Neuronal stem cell (in vitro differentiated cells): ENCODE measurements around the gene DOCK3.

ENCODE experiments used
- DNase-seq: peaks from one replicate; pipeline ENCODE4 v3.0.0-alpha.2; 2013; ENCODE audit warnings: low spot score
- H2AFZ ChIP-seq: one replicate; pipeline ENCODE4 v1.6.1; 2013; ENCODE audit warnings: mild to moderate bottlenecking, low read length, inconsistent platforms
- H2AK5ac ChIP-seq: 2 replicates; pipeline ENCODE4 v1.6.1; 2013; ENCODE audit warnings: low read depth, mild to moderate bottlenecking, inconsistent platforms, low read length, moderate library complexity, mixed read lengths
- H2BK120ac ChIP-seq: 2 replicates; pipeline ENCODE4 v1.6.1; 2013; ENCODE audit warnings: low read depth, mild to moderate bottlenecking, inconsistent platforms, low read length, moderate library complexity, mixed read lengths
- H2BK12ac ChIP-seq: one replicate; pipeline ENCODE4 v1.6.1; 2013; ENCODE audit warnings: low read length, inconsistent platforms
- H2BK15ac ChIP-seq: 2 replicates; pipeline ENCODE4 v1.6.1; 2013; ENCODE audit warnings: mild to moderate bottlenecking, low read length, inconsistent platforms, mixed read lengths
- H2BK5ac ChIP-seq: one replicate; pipeline ENCODE4 v1.6.1; 2013; ENCODE audit warnings: inconsistent platforms, mild to moderate bottlenecking, low read length, moderate library complexity
- H3K14ac ChIP-seq: one replicate; pipeline ENCODE4 v1.6.1; 2013; ENCODE audit warnings: low read length, inconsistent platforms
- H3K18ac ChIP-seq: 2 replicates; pipeline ENCODE4 v1.6.1; 2013; ENCODE audit warnings: low read length, inconsistent platforms
- H3K23ac ChIP-seq: 2 replicates; pipeline ENCODE4 v1.6.1; 2013; ENCODE audit warnings: low read depth, mild to moderate bottlenecking, mixed read lengths, low read length, inconsistent platforms; ENCODE audit not compliant: poor library complexity
- H3K27ac ChIP-seq: replicated peaks from 3 replicates; pipeline ENCODE4 v1.5.1; 2013; ENCODE audit warnings: low read length, inconsistent platforms
- H3K27me3 ChIP-seq, 3 experiments: 2 replicates each; pipeline ENCODE4 v1.6.1; 2013; ENCODE audit warnings: low read length in 3 of 3, mild to moderate bottlenecking in 2 of 3, inconsistent platforms in 1 of 3, low read depth in 1 of 3, mixed read lengths in 1 of 3, moderate library complexity in 1 of 3; ENCODE audit not compliant: control insufficient read depth in 3 of 3, insufficient read depth in 3 of 3
- H3K36me3 ChIP-seq, 2 donors: replicated peaks in 1 of 2; 2 replicates each; pipeline ENCODE4 v1.6.1; 2013; ENCODE audit warnings: low read length in 2 of 2; ENCODE audit not compliant: control insufficient read depth in 2 of 2, insufficient read depth in 2 of 2
- H3K4ac ChIP-seq: 2 replicates; pipeline ENCODE4 v1.6.1; 2013; ENCODE audit warnings: inconsistent platforms, mild to moderate bottlenecking, low read length, moderate library complexity
- H3K4me1 ChIP-seq, 2 donors: 1 replicate in 1 of 2; 2 replicates in 1 of 2; pipeline ENCODE4 v1.6.1; 2013; ENCODE audit warnings: low read length in 2 of 2, low read depth in 1 of 2; ENCODE audit not compliant: control insufficient read depth in 2 of 2, insufficient read depth in 1 of 2
- H3K4me2 ChIP-seq: one replicate; pipeline ENCODE4 v1.6.1; 2013; ENCODE audit warnings: mild to moderate bottlenecking, low read length, inconsistent platforms; ENCODE audit not compliant: insufficient read depth, poor library complexity, severe bottlenecking
- H3K4me3 ChIP-seq, 2 donors: 2 replicates each; pipeline ENCODE4 v1.5.1; 2013; ENCODE audit warnings: low read length in 2 of 2, mild to moderate bottlenecking in 2 of 2, inconsistent platforms in 1 of 2, moderate library complexity in 1 of 2
- H3K79me1 ChIP-seq: one replicate; pipeline ENCODE4 v1.6.1; 2013; ENCODE audit warnings: low read depth, mild to moderate bottlenecking, inconsistent platforms, low read length, moderate library complexity
- H3K9ac ChIP-seq: one replicate; pipeline ENCODE4 v1.6.1; 2013; ENCODE audit warnings: mild to moderate bottlenecking, low read depth, low read length, inconsistent platforms; ENCODE audit not compliant: poor library complexity
- H3K9me3 ChIP-seq, 2 donors: replicated peaks in 1 of 2; 2 replicates each; pipeline versions ENCODE3 to v1.6.1; 2013; ENCODE audit warnings: low read length in 2 of 2, mild to moderate bottlenecking in 2 of 2, inconsistent platforms in 1 of 2, low read depth in 1 of 2, mixed read lengths in 1 of 2, moderate library complexity in 1 of 2; ENCODE audit not compliant: control insufficient read depth in 2 of 2, insufficient read depth in 1 of 2
- H4K8ac ChIP-seq: one replicate; pipeline ENCODE4 v1.6.1; 2013; ENCODE audit warnings: low read depth, mild to moderate bottlenecking, inconsistent platforms, low read length, moderate library complexity
- H4K91ac ChIP-seq: one replicate; pipeline ENCODE4 v1.6.1; 2013; ENCODE audit warnings: low read length, low read depth, mild to moderate bottlenecking, inconsistent platforms; ENCODE audit not compliant: poor library complexity
- WGBS, 2 donors: extraction: QIAGEN DNeasy Blood & Tissue Kit; methylation state at CpG; one replicate each; pipeline ENCODE4 v1.1.7; 2013; ENCODE audit warnings: missing lambda C conversion rate in 2 of 2, mixed read lengths in 1 of 2; ENCODE audit not compliant: insufficient read length in 2 of 2, insufficient replicate concordance in 1 of 2; ENCODE audit errors: extremely low coverage in 2 of 2; 5-methylcytosine and 5-hydroxymethylcytosine counted together

Gene DOCK3

DNA sequence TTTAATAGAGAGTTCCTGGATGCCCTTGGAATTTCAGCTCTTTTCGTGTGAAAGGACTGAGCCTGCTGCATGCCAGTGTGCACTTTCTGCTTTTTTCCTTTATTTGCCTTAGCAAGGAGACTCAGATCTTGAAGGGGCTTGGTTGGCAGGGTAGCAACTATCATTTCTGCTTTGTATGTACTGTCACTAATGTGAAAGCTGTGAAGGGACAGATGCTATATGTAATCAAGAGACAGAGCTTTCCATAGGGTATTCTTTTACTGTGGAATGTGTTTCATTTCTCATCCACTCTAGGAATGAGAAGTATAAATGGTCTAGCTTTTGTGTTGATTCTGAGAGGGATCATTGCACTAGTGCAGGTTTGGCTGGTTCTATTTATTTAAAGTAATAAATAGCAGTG lies 377.8 kb downstream of the DOCK3 start:
- Histone ChIP-seq H2BK15ac (no peak overlapping the region), H2BK5ac (no peak overlapping the region), H3K4me1 (peaks cover 0 to 2% of the 10 kb centered on the region in 2 donors), H3K14ac (no peak overlapping the region), H3K4ac (no peak overlapping the region), H3K27ac (no peak overlapping the region), H4K91ac (no peak overlapping the region), H2BK120ac (no peak overlapping the region), H2AK5ac (no peak overlapping the region), H3K4me2 (no peak overlapping the region), H3K9ac (no peak overlapping the region), H3K23ac (no peak overlapping the region), H2AFZ (no peak overlapping the region), H3K36me3 (no peaks in the 10 kb centered on the region), H3K79me1 (no peaks in the 10 kb centered on the region), H3K4me3 (no peak overlapping the region), H2BK12ac (no peak overlapping the region), H4K8ac (no peak overlapping the region), H3K18ac (no peak overlapping the region), H3K9me3 (no peaks in the 10 kb centered on the region), H3K27me3 (no peaks in the 10 kb centered on the region)
- no CpG with 5 or more reads among the region's 1 CpG for WGBS, 2 donors
- DNase-seq: no peak

DNA sequence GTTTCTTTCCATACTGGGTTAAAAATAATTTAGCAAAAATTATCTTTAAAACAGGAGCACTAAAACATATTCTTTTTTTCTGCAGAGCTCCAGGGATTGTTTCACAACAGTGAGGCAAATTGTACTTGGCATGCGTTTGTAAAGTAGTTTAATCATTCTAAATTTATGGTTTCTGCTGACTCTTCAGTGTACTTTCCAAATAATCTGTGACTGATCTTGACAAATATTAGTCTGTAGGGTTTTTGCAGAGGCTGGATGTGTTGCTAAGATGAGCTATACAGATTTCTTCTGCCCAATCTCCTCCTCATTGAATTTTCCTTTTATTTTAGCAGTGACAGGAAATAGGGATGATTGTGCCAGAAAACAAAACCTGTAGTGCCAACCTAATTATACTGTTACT lies 382.4 kb downstream of the DOCK3 start:
- no peak overlapping the region for H3K14ac ChIP-seq
- no CpG with 5 or more reads among the region's 1 CpG for WGBS, 2 donors
- no peak overlapping the region for H2BK15ac ChIP-seq
- no peaks in the 10 kb centered on the region for H3K79me1 ChIP-seq
- no peak overlapping the region for H3K18ac ChIP-seq
- H2BK12ac ChIP-seq: no peak overlapping the region
- no peaks in the 10 kb centered on the region for H3K9me3 ChIP-seq
- no peaks in the 10 kb centered on the region for H3K4me1 ChIP-seq
- no peaks in the 10 kb centered on the region for H3K27me3 ChIP-seq
- no peak overlapping the region for H2AFZ ChIP-seq
- no peak overlapping the region for H4K8ac ChIP-seq
- H2BK120ac ChIP-seq: no peak overlapping the region
- no peak for DNase-seq
- no peak overlapping the region for H3K4ac ChIP-seq
- H3K4me3 ChIP-seq: no peak overlapping the region
- H2BK5ac ChIP-seq: no peak overlapping the region
- H2AK5ac ChIP-seq: no peak overlapping the region
- no peak overlapping the region for H3K23ac ChIP-seq
- H4K91ac ChIP-seq: no peak overlapping the region
- H3K27ac ChIP-seq: no peak overlapping the region
- H3K4me2 ChIP-seq: no peak overlapping the region
- no peaks in the 10 kb centered on the region for H3K36me3 ChIP-seq
- H3K9ac ChIP-seq: no peak overlapping the region

DNA sequence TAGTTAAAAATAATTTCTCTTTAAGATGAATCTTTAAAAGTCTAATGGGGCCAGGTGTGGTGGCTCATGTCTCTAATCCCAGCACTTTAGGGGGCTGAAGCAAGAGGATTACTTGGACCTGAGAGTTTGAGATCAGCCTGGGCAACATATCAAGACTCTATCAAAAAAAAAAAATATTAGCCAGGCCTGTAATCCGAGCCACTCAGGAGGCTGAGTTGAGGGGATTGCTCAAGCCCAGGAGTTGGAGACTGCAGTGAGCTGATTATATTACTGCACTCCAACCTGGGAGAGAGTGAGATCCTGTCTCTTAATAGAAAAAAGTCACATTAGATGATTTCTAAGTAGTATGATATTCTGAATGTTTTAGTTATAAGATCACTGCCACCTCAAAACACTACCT lies 388.3 kb downstream of the DOCK3 start:
- DNase-seq: no peak
- no CpG with 5 or more reads among the region's 1 CpG for WGBS, 2 donors
- no peaks in the 10 kb centered on the region for H3K4me1 ChIP-seq

DNA sequence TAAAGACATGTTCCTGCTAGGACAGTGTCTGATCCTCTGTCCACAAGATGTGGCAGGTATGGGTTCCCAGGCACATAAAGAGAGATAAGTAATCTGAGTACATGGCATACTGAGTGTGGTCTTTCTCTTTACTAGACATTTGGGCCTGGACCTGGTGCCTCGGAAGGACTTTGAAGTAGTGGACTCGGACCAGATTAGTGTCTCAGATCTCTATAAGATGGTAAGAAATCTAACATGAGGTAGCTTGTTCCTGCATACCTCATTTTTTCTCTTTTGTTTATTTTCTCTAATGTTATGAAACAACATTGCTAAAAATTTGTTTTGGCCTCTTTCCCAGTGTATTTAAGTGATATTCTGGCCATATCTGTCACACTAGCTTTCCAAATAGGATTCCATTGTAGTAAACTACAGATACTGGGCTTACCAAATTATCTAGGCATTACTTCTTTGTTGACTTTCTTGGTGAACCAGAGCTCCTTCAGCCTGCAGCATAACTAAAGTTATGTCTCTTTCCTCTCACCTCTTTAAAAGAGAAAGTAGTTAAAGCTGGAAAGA lies 400.6 kb downstream of the DOCK3 start:
- no peak overlapping the region for H2BK120ac ChIP-seq
- no peak overlapping the region for H4K91ac ChIP-seq
- H2AK5ac ChIP-seq: no peak overlapping the region
- H3K36me3 ChIP-seq: peaks cover 0 to 2% of the 10 kb centered on the region in 2 donors
- H3K9me3 ChIP-seq: no peaks in the 10 kb centered on the region
- H3K27me3 ChIP-seq: no peaks in the 10 kb centered on the region
- no peaks in the 10 kb centered on the region for H3K79me1 ChIP-seq
- no peak overlapping the region for H2BK5ac ChIP-seq
- no peak overlapping the region for H4K8ac ChIP-seq
- WGBS, 2 donors: no CpG with 5 or more reads among the region's 2 CpGs
- no peak overlapping the region for H3K4ac ChIP-seq
- H3K14ac ChIP-seq: no peak overlapping the region
- no peak overlapping the region for H3K18ac ChIP-seq
- no peak overlapping the region for H2AFZ ChIP-seq
- no peak overlapping the region for H3K27ac ChIP-seq
- no peak for DNase-seq
- no peaks in the 10 kb centered on the region for H3K4me1 ChIP-seq
- H2BK12ac ChIP-seq: no peak overlapping the region
- H3K4me3 ChIP-seq: no peak overlapping the region
- H3K4me2 ChIP-seq: no peak overlapping the region
- no peak overlapping the region for H3K23ac ChIP-seq
- H3K9ac ChIP-seq: no peak overlapping the region
- H2BK15ac ChIP-seq: no peak overlapping the region

More for the DNA sequence above, 388.3 kb downstream of the DOCK3 start:
- H3K4me3 ChIP-seq: no peak overlapping the region
- H4K91ac ChIP-seq: no peak overlapping the region
- H3K4me2 ChIP-seq: no peak overlapping the region
- no peak overlapping the region for H2BK5ac ChIP-seq
- no peak overlapping the region for H2BK12ac ChIP-seq
- H3K27ac ChIP-seq: no peak overlapping the region
- no peaks in the 10 kb centered on the region for H3K27me3 ChIP-seq
- no peak overlapping the region for H3K14ac ChIP-seq
- H3K9ac ChIP-seq: no peak overlapping the region
- H3K4ac ChIP-seq: no peak overlapping the region
- no peaks in the 10 kb centered on the region for H3K79me1 ChIP-seq
- no peak overlapping the region for H2BK120ac ChIP-seq
- no peak overlapping the region for H2BK15ac ChIP-seq
- no peak overlapping the region for H2AK5ac ChIP-seq
- H2AFZ ChIP-seq: no peak overlapping the region
- H3K36me3 ChIP-seq: no peaks in the 10 kb centered on the region
- no peak overlapping the region for H3K23ac ChIP-seq
- H4K8ac ChIP-seq: no peak overlapping the region
- no peaks in the 10 kb centered on the region for H3K9me3 ChIP-seq
- no peak overlapping the region for H3K18ac ChIP-seq
